GM19395 (cell line): ENCODE data around the gene TMLHE.
"Not testable (repeated sequence)": the region's sequence is repeated elsewhere in the genome, so short reads cannot be mapped to it uniquely, and the experiment has no call there.

Source experiments
- ATAC-seq: cut with Tn5 transposase; IDR thresholded peaks from one replicate; pipeline ENCODE4 v1.9.1; 2021; ENCODE audit warnings: mild to moderate bottlenecking, moderate library complexity; ENCODE audit not compliant: unreplicated experiment

Gene TMLHE

GRCh38 chrX:155612312-155613224, at the start of gene TMLHE, which contains the start of gene SPRY3:
TSS of gene TMLHE (minus strand) at chrX:155612952. CDS start at chrX:155545276, 67,676 bp downstream.
TSS of gene SPRY3 (plus strand) at chrX:155612586.
- ATAC-seq, result peak; percentile 82

GRCh38 chrX:155662282-155662681, 49.5 kb upstream of the TMLHE start:
- ATAC-seq, result no peak

GRCh38 chrX:155645180-155645579, 32.4 kb upstream of the TMLHE start:
- ATAC-seq, result no peak

GRCh38 chrX:155643240-155643639, 30.5 kb upstream of the TMLHE start:
- ATAC-seq, result no peak

GRCh38 chrX:155641371-155641770, 28.6 kb upstream of the TMLHE start:
- ATAC-seq, result not testable (repeated sequence)

- ATAC-seq, result no peak
Measured at GRCh38 chrX:155637714-155638113, 25.0 kb upstream of the TMLHE start.

- ATAC-seq, result not testable (repeated sequence)
Measured at GRCh38 chrX:155635019-155635418, 22.3 kb upstream of the TMLHE start.

- no peak for ATAC-seq
Measured at GRCh38 chrX:155632431-155633100, 19.8 kb upstream of the TMLHE start.

GRCh38 chrX:155620110-155620509, 7.4 kb upstream of the TMLHE start:
- ATAC-seq, result not testable (repeated sequence)

GRCh38 chrX:155615938-155616337, 3.2 kb upstream of the TMLHE start:
- no peak for ATAC-seq

GRCh38 chrX:155613927-155614559, 1.3 kb upstream of the TMLHE start:
- no peak for ATAC-seq

- ATAC-seq, result no peak
Measured at GRCh38 chrX:155611302-155611701, 1.4 kb downstream of the TMLHE start.

GRCh38 chrX:155592981-155593380, 19.8 kb downstream of the TMLHE start:
- ATAC-seq, result no peak

GRCh38 chrX:155592331-155592730, 20.4 kb downstream of the TMLHE start:
- ATAC-seq, result no peak

GRCh38 chrX:155577682-155578081, 35.1 kb downstream of the TMLHE start:
- ATAC-seq, result peak; percentile 66

GRCh38 chrX:155563099-155563498, 49.7 kb downstream of the TMLHE start:
- ATAC-seq, result no peak

- ATAC-seq, result no peak
Measured at GRCh38 chrX:155544881-155545280, 67.9 kb downstream of the TMLHE start.

GRCh38 chrX:155535866-155536265, 76.9 kb downstream of the TMLHE start:
- ATAC-seq, result no peak

GRCh38 chrX:155534800-155535199, 78.0 kb downstream of the TMLHE start:
- ATAC-seq, result no peak

GRCh38 chrX:155527023-155527422, 85.7 kb downstream of the TMLHE start:
- ATAC-seq, result not testable (repeated sequence)

- no peak for ATAC-seq
Measured at GRCh38 chrX:155514225-155514624, 98.5 kb downstream of the TMLHE start.
